Measurements from ENCODE around the gene TBC1D7. TPM values are rescaled to one million over a fixed set of nuclear protein-coding genes. Genes with fewer than 3 reads are reported as not detected.
"Not testable (repeated sequence)": the region's sequence is repeated elsewhere in the genome, so short reads cannot be mapped to it uniquely, and the experiment has no call there.

The TBC1D7 gene
- total and polyA plus RNA-seq, 7 experiments from 2014 or later: 11.7 to 34.6 (median 16.9) TPM

- no peak overlapping the region for H3K27ac ChIP-seq (ENCODE audit: low read depth, low read length)
- peaks cover 0 to 2% (median 0%) of the 10 kb centered on the region in 5 donors for H3K27me3 Mint-ChIP-seq
- DNase-seq (peak in 6 of 9 donors; percentile 15 to 54 (median 40)), ATAC-seq (no peak)
- peaks cover 5 to 34% (median 25%) of the 10 kb centered on the region in 7 donors for H3K4me1 Mint-ChIP-seq
- ChIA-PET CTCF (interaction anchor here (0.6 to 1.6 kb wide), 4 partner anchors 105 to 791 kb away, joined by 3 to 4 read pairs (median 3); partner anchors contain the start of gene SIRT5), POLR2A (interaction anchor here (0.5 kb wide), 1 partner anchor 421 kb away, joined by 3 read pairs; no protein-coding TSS in a partner anchor)
- H3K4me3 Mint-ChIP-seq: no peak overlapping the region
- no peaks in the 10 kb centered on the region for H3K9me3 ChIP-seq (ENCODE audit: control insufficient read depth in 2 of 3, low read length in 3 of 3)
- H3K4me1 ChIP-seq (ENCODE audit: control insufficient read depth in 2 of 2, insufficient read depth in 2 of 2, low read length in 2 of 2): peaks cover 5 to 12% of the 10 kb centered on the region in 2 donors
- no peak overlapping the region for H3K4me3 ChIP-seq (ENCODE audit: low read length)
- H3K27ac Mint-ChIP-seq: peak overlapping the region in 3 of 9 donors; percentile 2 to 7 (median 6)
- H3K36me3 ChIP-seq (ENCODE audit: control insufficient read depth in 2 of 3, insufficient read depth in 3 of 3, low read length in 3 of 3): no peaks in the 10 kb centered on the region
- H3K9me3 Mint-ChIP-seq: no peaks in the 10 kb centered on the region
- H3K36me3 Mint-ChIP-seq: no peaks in the 10 kb centered on the region
- no peaks in the 10 kb centered on the region for H3K27me3 ChIP-seq (ENCODE audit: control insufficient read depth in 2 of 2, insufficient read depth in 2 of 2, low read length in 2 of 2)
- intact Hi-C loops (cut with micrococcal nuclease): loop anchor here (1.0 to 5.0 kb wide), 5 partner anchors 97 to 1674 kb away; no protein-coding TSS in a partner anchor
Measured at GRCh38 chr6:13331516-13332348, 3.4 kb upstream of the TBC1D7 start.

GRCh38 chr6:13328875-13329183, 492 bp upstream of the TBC1D7 start:
- no peaks in the 10 kb centered on the region for H3K9me3 ChIP-seq (ENCODE audit: control insufficient read depth in 2 of 3, low read length in 3 of 3)
- Mint-ChIP-seq H3K27ac (peak overlapping the region; percentile 94 to 99 (median 97)), H3K27me3 (peaks cover 0 to 2% (median 0%) of the 10 kb centered on the region in 5 donors), H3K36me3 (peaks cover 0 to 16% (median 6%) of the 10 kb centered on the region in 5 donors), H3K9me3 (no peaks in the 10 kb centered on the region), H3K4me3 (peak overlapping the region; percentile 83 to 96 (median 91)), H3K4me1 (peaks cover 5 to 34% (median 31%) of the 10 kb centered on the region in 7 donors)
- POLR2A ChIA-PET: interaction anchor here (1.1 to 2.7 kb wide), 9 partner anchors 9 to 369 kb away, joined by 3 to 25 read pairs (median 6); partner anchors contain the start of genes GFOD1, NOL7 and SIRT5
- H3K27me3 ChIP-seq (ENCODE audit: control insufficient read depth in 2 of 2, insufficient read depth in 2 of 2, low read length in 2 of 2): no peaks in the 10 kb centered on the region
- ATAC-seq: no peak
- CTCF ChIA-PET: interaction anchor here (0.7 to 1.2 kb wide), 3 partner anchors 26 to 246 kb away, joined by 3 to 4 read pairs (median 3); no protein-coding TSS in a partner anchor
- intact Hi-C loops (cut with micrococcal nuclease): loop anchor here (1.0 to 10.0 kb wide), 19 partner anchors 26 to 1947 kb away; partner anchors contain the start of genes MCUR1 (in 2 of the 2), NOL7 (in 2 of the 2), CD83 (in 1 of the 2) and GFOD1 (in 1 of the 2)
- no peak for DNase-seq
- H3K4me1 ChIP-seq (ENCODE audit: control insufficient read depth in 2 of 2, insufficient read depth in 2 of 2, low read length in 2 of 2): peaks cover 5 to 15% of the 10 kb centered on the region in 2 donors
- H3K27ac ChIP-seq (ENCODE audit: low read depth, low read length): peak overlapping the region; percentile 97
- peak overlapping the region; percentile 99 for H3K4me3 ChIP-seq (ENCODE audit: low read length)
- peaks cover 0 to 12% (median 6%) of the 10 kb centered on the region in 3 experiments for H3K36me3 ChIP-seq (ENCODE audit: control insufficient read depth in 2 of 3, insufficient read depth in 3 of 3, low read length in 3 of 3)

GRCh38 chr6:13327691-13328075, 654 bp downstream of the TBC1D7 start:
- Histone ChIP-seq H3K36me3 (ENCODE audit: control insufficient read depth in 2 of 3, insufficient read depth in 3 of 3, low read length in 3 of 3) (peaks cover 0 to 18% (median 6%) of the 10 kb centered on the region in 3 experiments), H3K27me3 (ENCODE audit: control insufficient read depth in 2 of 2, insufficient read depth in 2 of 2, low read length in 2 of 2) (no peaks in the 10 kb centered on the region), H3K4me1 (ENCODE audit: control insufficient read depth in 2 of 2, insufficient read depth in 2 of 2, low read length in 2 of 2) (peaks cover 5 to 15% of the 10 kb centered on the region in 2 donors), H3K27ac (ENCODE audit: low read depth, low read length) (peak overlapping the region; percentile 97), H3K4me3 (ENCODE audit: low read length) (peak overlapping the region; percentile 99), H3K9me3 (ENCODE audit: control insufficient read depth in 2 of 3, low read length in 3 of 3) (no peaks in the 10 kb centered on the region)
- intact Hi-C loops (cut with micrococcal nuclease): loop anchor here (1.0 to 10.0 kb wide), 19 partner anchors 24 to 1945 kb away; partner anchors contain the start of genes MCUR1 (in 2 of the 2), NOL7 (in 2 of the 2), CD83 (in 1 of the 2) and GFOD1 (in 1 of the 2)
- ChIA-PET CTCF (interaction anchor here (1.2 to 1.5 kb wide), 2 partner anchors 10 to 101 kb away, joined by 3 to 4 read pairs; no protein-coding TSS in a partner anchor), POLR2A (interaction anchor here (0.9 to 2.7 kb wide), 9 partner anchors 7 to 486 kb away, joined by 3 to 25 read pairs (median 6); partner anchors contain the start of genes GFOD1, NOL7 and SIRT5)
- Mint-ChIP-seq H3K27me3 (no peaks in the 10 kb centered on the region), H3K36me3 (peaks cover 4 to 26% (median 7%) of the 10 kb centered on the region in 5 donors), H3K4me1 (peaks cover 5 to 34% (median 31%) of the 10 kb centered on the region in 7 donors), H3K9me3 (no peaks in the 10 kb centered on the region), H3K4me3 (peak overlapping the region; percentile 83 to 96 (median 91)), H3K27ac (peak overlapping the region; percentile 94 to 98 (median 95))
- DNase-seq (no peak), ATAC-seq (peak; percentile 6)

- peaks cover 4 to 37% (median 11%) of the 10 kb centered on the region in 5 donors for H3K36me3 Mint-ChIP-seq
- POLR2A ChIA-PET: interaction anchor here (0.9 kb wide), 1 partner anchor 11 kb away, joined by 3 read pairs; no protein-coding TSS in a partner anchor
- CTCF ChIA-PET; H3K27ac Mint-ChIP-seq; H3K4me3 ChIP-seq (ENCODE audit: low read length); H3K27ac ChIP-seq (ENCODE audit: low read depth, low read length); H3K9me3 Mint-ChIP-seq; H3K27me3 ChIP-seq (ENCODE audit: control insufficient read depth in 2 of 2, insufficient read depth in 2 of 2, low read length in 2 of 2); DNase-seq; ATAC-seq; H3K27me3 Mint-ChIP-seq; H3K9me3 ChIP-seq (ENCODE audit: control insufficient read depth in 2 of 3, low read length in 3 of 3): not testable (repeated sequence)
- H3K4me3 Mint-ChIP-seq: peak overlapping the region in 3 of 10 donors; percentile 12 to 90 (median 89)
- Histone ChIP-seq H3K4me1 (ENCODE audit: control insufficient read depth in 2 of 2, insufficient read depth in 2 of 2, low read length in 2 of 2) (peaks cover 5 to 15% of the 10 kb centered on the region in 2 donors), H3K36me3 (ENCODE audit: control insufficient read depth in 2 of 3, insufficient read depth in 3 of 3, low read length in 3 of 3) (peaks cover 0 to 27% (median 6%) of the 10 kb centered on the region in 3 experiments)
- peaks cover 5 to 33% (median 25%) of the 10 kb centered on the region in 7 donors for H3K4me1 Mint-ChIP-seq
- intact Hi-C loops (cut with micrococcal nuclease): loop anchor here (5.0 to 10.0 kb wide), 5 partner anchors 356 to 1944 kb away; partner anchors contain the start of gene MCUR1 (in 1 of the 2)
Measured at GRCh38 chr6:13326031-13326586, 2.2 kb downstream of the TBC1D7 start.

GRCh38 chr6:13319891-13320564, 8.3 kb downstream of the TBC1D7 start:
- H3K4me1 ChIP-seq (ENCODE audit: control insufficient read depth in 2 of 2, insufficient read depth in 2 of 2, low read length in 2 of 2): no peaks in the 10 kb centered on the region
- no peak overlapping the region for H3K4me3 ChIP-seq (ENCODE audit: low read length)
- peaks cover 0 to 81% (median 6%) of the 10 kb centered on the region in 3 experiments for H3K36me3 ChIP-seq (ENCODE audit: control insufficient read depth in 2 of 3, insufficient read depth in 3 of 3, low read length in 3 of 3)
- no peak overlapping the region for H3K27ac ChIP-seq (ENCODE audit: low read depth, low read length)
- H3K27me3 ChIP-seq (ENCODE audit: control insufficient read depth in 2 of 2, insufficient read depth in 2 of 2, low read length in 2 of 2): no peaks in the 10 kb centered on the region
- peaks cover 0 to 1% (median 0%) of the 10 kb centered on the region in 7 donors for H3K4me1 Mint-ChIP-seq
- ATAC-seq (no peak), DNase-seq (no peak)
- H3K4me3 Mint-ChIP-seq: no peak overlapping the region
- no peaks in the 10 kb centered on the region for H3K9me3 ChIP-seq (ENCODE audit: control insufficient read depth in 2 of 3, low read length in 3 of 3)
- H3K9me3 Mint-ChIP-seq: no peaks in the 10 kb centered on the region
- no peaks in the 10 kb centered on the region for H3K27me3 Mint-ChIP-seq
- ChIA-PET POLR2A (interaction anchor here (1.2 kb wide), 1 partner anchor 8 kb away, joined by 8 read pairs; the partner anchor contains the start of gene TBC1D7), CTCF (no interaction called here)
- peaks cover 19 to 88% (median 52%) of the 10 kb centered on the region in 5 donors for H3K36me3 Mint-ChIP-seq
- no peak overlapping the region for H3K27ac Mint-ChIP-seq
- intact Hi-C loops (cut with micrococcal nuclease): loop anchor here in 1 of 2 donors (10.0 kb wide), 1 partner anchor 685 kb away; no protein-coding TSS in a partner anchor

Measured in naive thymus-derived CD4-positive, alpha-beta T cell (primary cell).